ENCODE measurements around the gene IGF1. TPM values are rescaled to one million over a fixed set of nuclear protein-coding genes. Genes with fewer than 3 reads are reported as not detected.

IGF1 gene
- total and polyA plus RNA-seq, 10 of the 15 experiments (the other 5 are each of a cell fraction or from before 2014, with no cell fraction given): 2.4 to 9.2 (median 3.5) TPM

DNA sequence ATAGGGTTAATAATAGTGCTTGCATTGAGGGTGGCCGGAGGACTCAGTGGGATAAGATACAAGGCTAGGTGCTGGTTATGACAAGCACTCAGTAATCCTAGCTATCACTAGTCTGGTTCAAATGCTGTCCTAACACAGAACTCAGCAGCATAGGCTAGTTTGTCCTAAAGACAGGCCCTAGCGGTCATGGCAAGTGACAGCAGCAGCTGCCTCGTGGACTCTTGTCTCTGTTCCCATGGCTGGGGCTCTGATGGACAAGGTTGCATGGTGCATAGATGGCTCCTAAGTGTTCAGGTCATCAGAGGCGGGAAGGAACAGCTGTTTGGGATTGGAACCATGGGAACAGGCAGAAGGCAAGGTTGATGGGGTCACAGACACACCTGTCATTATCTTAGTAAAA is 42.4 kb upstream of the IGF1 start:
- DNase-seq (ENCODE audit: low read depth, low spot score) (no peak), FAIRE-seq (no peak), ATAC-seq (no peak)
- POLR2A ChIA-PET: interaction anchor here (0.6 to 3.9 kb wide), 2 partner anchors 9 to 207 kb away, joined by 3 to 19 read pairs; no protein-coding TSS in a partner anchor
- TF ChIP-seq CHD1 (IDR thresholded peaks at IDR 0.05; ENCODE audit: low read depth, low read length) (no peak), SREBF1 (IDR thresholded peaks at IDR 0.05; ENCODE audit: low read length) (no peak), RBBP5 (conservative IDR thresholded peaks at IDR 0.05) (no peak), EED (IDR thresholded peaks at IDR 0.05; ENCODE audit: low read depth) (no peak), ZNF24 (IDR thresholded peaks at IDR 0.05) (no peak), BHLHE40 (IDR thresholded peaks at IDR 0.05; ENCODE audit: borderline replicate concordance in 1 of 2, low read depth in 2 of 2, low read length in 1 of 2) (no peak), IRF4 (IDR thresholded peaks at IDR 0.05; ENCODE audit: low read depth, low read length) (no peak), RAD21 (IDR thresholded peaks at IDR 0.05; ENCODE audit: insufficient read depth, low read depth, low read length) (no peak)
- H3K9ac ChIP-seq (ENCODE audit: control insufficient read depth, insufficient read depth, low read length): no peak overlapping the region
- H3K4me2 ChIP-seq (ENCODE audit: control insufficient read depth, insufficient read depth): no peak overlapping the region
- H3K79me2 ChIP-seq (ENCODE audit: control insufficient read depth, insufficient read depth, low read length): no peaks in the 10 kb centered on the region
- CTCF ChIA-PET: interaction anchor here (1.1 to 2.6 kb wide), 4 partner anchors 9 to 353 kb away, joined by 3 to 13 read pairs (median 8); no protein-coding TSS in a partner anchor
- intact Hi-C loops (cut with micrococcal nuclease; ENCODE audit: unreplicated experiment): no loop called here
- in situ Hi-C loops (cut with MboI): no loop called here
- no peak overlapping the region for H2AFZ ChIP-seq (ENCODE audit: control insufficient read depth, low read depth, low read length)
- H3K4me1 ChIP-seq (ENCODE audit: control insufficient read depth, insufficient read depth, low read length): 0 out of 2 replicates have a peak, but pooled peaks cover 2% of the 10 kb centered on the region
- SMC1A ChIA-PET (ENCODE audit: uncharacterized antibody, unreplicated experiment): interaction anchor here (1.0 to 4.2 kb wide), 4 partner anchors 9 to 39 kb away, joined by 3 to 21 read pairs (median 4); no protein-coding TSS in a partner anchor
- RAD21 ChIA-PET (ENCODE audit: unreplicated experiment): interaction anchor here (1.7 kb wide), 1 partner anchor 44 kb away, joined by 5 read pairs; no protein-coding TSS in a partner anchor
- H3K9me3 ChIP-seq (replicated peaks; ENCODE audit: control insufficient read depth, insufficient read depth, low read length): no peaks in the 10 kb centered on the region; the same call in 1 of the 3 replicates
- BruUV-seq (replicated peaks): no TSS peak
- H3K27ac ChIP-seq (ENCODE audit: control insufficient read depth, insufficient read depth): no peak overlapping the region
- no peaks in the 10 kb centered on the region for H3K27me3 ChIP-seq (replicated peaks in 1 of 2; ENCODE audit: control insufficient read depth in 2 of 2, insufficient read depth in 2 of 2, low read length in 1 of 2)
- WGBS (ENCODE audit: insufficient coverage, insufficient replicate concordance, low lambda C conversion rate, missing lambda C conversion rate): 26% methylated on average over 4 of the region's 4 CpGs
- H4K20me1 ChIP-seq (ENCODE audit: control insufficient read depth, insufficient read depth): no peaks in the 10 kb centered on the region
- no peaks in the 10 kb centered on the region for H3K36me3 ChIP-seq (ENCODE audit: control insufficient read depth in 2 of 2, insufficient read depth in 2 of 2, low read length in 1 of 2)
- no peak overlapping the region for H3K4me3 ChIP-seq
